HG03095 (cell line): ENCODE measurements around the gene KIF18B.
A peak's percentile ranks its signal among the peaks of the same experiment; 100 is the strongest.

Experiments
- ATAC-seq: cut with Tn5 transposase; IDR thresholded peaks from one replicate; pipeline ENCODE4 v1.9.1; 2021; ENCODE audit warnings: moderate library complexity; ENCODE audit not compliant: unreplicated experiment

KIF18B gene

GRCh38 chr17:44947461-44948314 is at the start of gene KIF18B:
KIF18B (minus strand) TSS chr17:44947773; CDS start chr17:44936344, 11,429 bp downstream.
- peak; percentile 85 for ATAC-seq

GRCh38 chr17:44996304-44996703 is 48.7 kb upstream of the KIF18B start:
- no peak for ATAC-seq

- no peak for ATAC-seq
Measured at GRCh38 chr17:44995436-44996001, 47.9 kb upstream of the KIF18B start.

GRCh38 chr17:44992242-44992939 is 44.8 kb upstream of the KIF18B start:
- no peak for ATAC-seq

- ATAC-seq, result no peak
Measured at GRCh38 chr17:44990994-44991393, 43.4 kb upstream of the KIF18B start.

- ATAC-seq, result no peak
Measured at GRCh38 chr17:44989552-44990138, 42.1 kb upstream of the KIF18B start.

GRCh38 chr17:44988044-44988942 is 40.7 kb upstream of the KIF18B start:
- no peak for ATAC-seq

- no peak for ATAC-seq
Measured at GRCh38 chr17:44983563-44983962, 36.0 kb upstream of the KIF18B start.

GRCh38 chr17:44982113-44982702 is 34.6 kb upstream of the KIF18B start:
- ATAC-seq, result no peak

GRCh38 chr17:44981221-44981968 is 33.8 kb upstream of the KIF18B start:
- ATAC-seq, result no peak

- no peak for ATAC-seq
Measured at GRCh38 chr17:44979426-44979995, 31.9 kb upstream of the KIF18B start.

GRCh38 chr17:44978807-44979206 is 31.2 kb upstream of the KIF18B start:
- no peak for ATAC-seq

- no peak for ATAC-seq
Measured at GRCh38 chr17:44977814-44978550, 30.4 kb upstream of the KIF18B start.

GRCh38 chr17:44977065-44977464 is 29.5 kb upstream of the KIF18B start:
- no peak for ATAC-seq

GRCh38 chr17:44976206-44976605 is 28.6 kb upstream of the KIF18B start:
- no peak for ATAC-seq

- ATAC-seq, result no peak
Measured at GRCh38 chr17:44972953-44973352, 25.4 kb upstream of the KIF18B start.

- ATAC-seq, result no peak
Measured at GRCh38 chr17:44971776-44972483, 24.4 kb upstream of the KIF18B start.
